Right ventricle myocardium inferior (tissue), 1 donor: ENCODE results near the gene CAMTA1. TPM values are rescaled to one million over a fixed set of nuclear protein-coding genes. Genes with fewer than 3 reads are reported as not detected.
"Not testable (repeated sequence)": the region's sequence is repeated elsewhere in the genome, so short reads cannot be mapped to it uniquely, and the experiment has no call there.

Experiments used
- ATAC-seq: fragments of 200-7000 bp; cut with Tn5 transposase; one replicate; pipeline ENCODE4 v1.9.1; 2020; ENCODE audit warnings: mild to moderate bottlenecking, moderate library complexity
- DNase-seq: peaks from one replicate; pipeline ENCODE4 v3.0.0; 2021; ENCODE audit errors: missing footprints
- intact Hi-C: fragments of 100-400 bp; cut with DNase I; formaldehyde crosslinking; loops from one replicate; pipeline ENCODE4 v1.11.0; 2022
- total RNA-seq: library from RNA; stranded (reverse); fragmentation: NEBNext Ultra II Directional; extraction: Animal tissue kit (Norgen Biotek cat#: 25700); gene quantifications from one replicate; pipeline ENCODE4 v1.2.1, GENCODE V29; 2021
- donor health status: DM: no; HTN: yes; CAD: no; lungs with severe emphysema.

Gene CAMTA1
- total RNA-seq, 1 donor from 2014 or later, result 159 TPM

DNA sequence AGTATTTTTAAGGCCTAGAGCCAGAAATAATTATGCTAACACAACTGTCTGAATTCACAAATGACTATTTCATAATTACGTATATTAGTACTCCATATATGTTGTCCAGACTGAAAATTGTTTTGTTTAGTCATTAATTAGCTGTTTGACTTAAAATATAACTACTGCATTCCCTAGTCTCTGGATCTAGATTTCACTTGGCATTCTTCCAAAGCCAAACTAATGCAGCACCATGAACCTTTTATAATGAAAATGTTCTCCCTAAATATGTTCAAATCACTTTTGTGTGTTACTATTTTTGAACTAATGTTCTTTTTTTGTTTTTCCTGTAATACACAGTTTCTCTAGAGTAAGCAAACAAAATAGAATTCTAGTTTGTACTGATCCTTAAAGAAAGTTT, 46.1 kb downstream of the CAMTA1 start:
- intact Hi-C loops, result loop anchor here (5.0 kb wide), 1 partner anchor 34 kb away; no protein-coding TSS in a partner anchor
- DNase-seq (no peak), ATAC-seq (no peak)

DNA sequence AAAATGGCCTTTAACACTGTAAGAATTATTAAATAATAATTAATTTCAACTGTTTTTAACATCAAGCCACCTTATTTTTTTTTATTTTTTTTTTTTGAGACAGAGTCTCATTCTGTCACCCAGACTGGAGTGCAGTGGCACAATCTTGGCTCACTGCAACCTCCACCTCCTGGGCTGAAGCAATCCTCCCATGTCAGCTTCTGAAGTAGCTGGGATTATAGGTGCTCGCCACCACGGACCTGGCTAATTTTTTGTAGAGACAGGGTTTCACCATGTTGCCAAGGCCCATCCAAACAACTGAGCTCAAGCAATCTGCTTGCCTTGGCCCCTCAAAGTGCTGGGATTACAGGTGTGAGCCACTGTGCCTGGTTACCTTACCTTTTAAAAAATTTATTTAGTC, 46.8 kb downstream of the CAMTA1 start:
- not testable (repeated sequence) for ATAC-seq

DNA sequence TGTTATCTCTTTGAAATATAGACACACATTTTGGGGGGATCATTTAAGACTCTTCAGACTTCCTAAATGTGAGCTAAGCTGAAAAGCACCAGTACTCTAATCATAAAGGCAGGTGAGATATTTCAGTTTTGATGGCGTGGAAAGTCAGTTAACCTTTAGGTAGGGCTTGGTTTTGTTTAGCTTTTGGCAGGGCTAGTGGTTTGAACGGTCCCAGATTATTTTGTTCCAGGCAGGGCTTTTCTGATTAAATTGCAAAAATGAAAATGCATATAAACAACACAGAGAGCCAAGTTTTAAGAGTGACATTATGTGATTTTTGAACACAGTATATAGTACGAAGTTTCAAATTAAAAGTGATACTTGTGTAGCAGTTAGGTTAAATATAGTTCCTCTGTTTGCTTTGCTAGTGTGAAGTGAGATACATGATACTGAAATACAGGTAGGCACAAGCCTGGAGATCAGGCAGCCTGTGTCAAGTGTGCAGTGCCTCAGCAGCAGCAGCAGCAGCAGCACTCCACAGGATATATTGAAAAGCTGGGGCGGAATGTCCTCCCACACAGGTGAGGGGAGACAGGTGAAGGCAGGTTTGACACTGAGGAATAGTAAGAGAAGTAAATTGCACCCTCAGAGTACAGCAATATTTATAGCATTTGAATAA, 47.4 kb downstream of the CAMTA1 start:
- ATAC-seq (no peak), DNase-seq (no peak)
- intact Hi-C loops, result loop anchor here (5.0 kb wide), 1 partner anchor 35 kb away; no protein-coding TSS in a partner anchor

More for the DNA sequence above, 46.8 kb downstream of the CAMTA1 start:
- intact Hi-C loops, result loop anchor here (5.0 kb wide), 1 partner anchor 35 kb away; no protein-coding TSS in a partner anchor
- not testable (repeated sequence) for DNase-seq

DNA sequence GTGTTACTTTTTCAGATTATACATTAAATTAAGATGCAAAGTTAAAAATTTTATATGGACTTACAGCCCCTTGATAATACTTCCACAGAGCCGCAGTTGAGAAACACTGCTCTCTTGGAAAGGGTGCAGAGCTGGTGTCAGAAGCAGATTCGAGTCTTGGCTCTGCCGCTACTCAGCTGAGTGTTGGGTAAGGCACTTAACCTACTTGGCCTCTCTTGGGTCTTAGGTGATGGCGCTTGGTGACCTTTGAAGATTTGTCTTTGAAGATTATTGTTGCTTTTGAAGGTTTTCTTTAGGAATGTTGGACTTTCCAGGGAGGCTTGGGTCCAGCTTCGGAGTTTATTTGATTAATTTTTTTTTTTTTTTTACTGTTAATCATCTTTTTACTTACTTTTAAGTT, 48.5 kb downstream of the CAMTA1 start:
- ATAC-seq (peak; percentile 48), DNase-seq (no peak)
- intact Hi-C loops, result loop anchor here (5.0 kb wide), 1 partner anchor 37 kb away; no protein-coding TSS in a partner anchor

DNA sequence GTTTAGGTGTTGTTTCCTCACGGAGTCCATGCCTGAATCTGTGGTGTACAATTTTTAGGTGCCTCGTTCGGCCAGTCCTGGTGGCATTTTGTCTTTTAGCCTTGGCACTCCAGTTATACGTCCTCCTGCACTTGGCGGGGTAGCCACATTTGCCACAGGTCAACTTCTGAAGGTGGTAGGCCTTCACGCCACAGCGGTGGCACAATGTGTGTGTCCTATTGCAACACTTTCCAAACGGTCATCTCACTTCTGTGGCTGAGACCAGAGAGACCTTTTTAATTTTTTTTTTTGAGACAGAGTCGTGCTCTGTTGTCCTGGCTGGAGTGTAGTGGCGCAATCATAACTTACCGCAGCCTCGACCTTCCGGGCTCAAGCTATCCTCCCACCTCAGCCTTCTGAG, 49.1 kb downstream of the CAMTA1 start:
- ATAC-seq (no peak), DNase-seq (no peak)
- intact Hi-C loops, result loop anchor here (5.0 kb wide), 1 partner anchor 37 kb away; no protein-coding TSS in a partner anchor

DNA sequence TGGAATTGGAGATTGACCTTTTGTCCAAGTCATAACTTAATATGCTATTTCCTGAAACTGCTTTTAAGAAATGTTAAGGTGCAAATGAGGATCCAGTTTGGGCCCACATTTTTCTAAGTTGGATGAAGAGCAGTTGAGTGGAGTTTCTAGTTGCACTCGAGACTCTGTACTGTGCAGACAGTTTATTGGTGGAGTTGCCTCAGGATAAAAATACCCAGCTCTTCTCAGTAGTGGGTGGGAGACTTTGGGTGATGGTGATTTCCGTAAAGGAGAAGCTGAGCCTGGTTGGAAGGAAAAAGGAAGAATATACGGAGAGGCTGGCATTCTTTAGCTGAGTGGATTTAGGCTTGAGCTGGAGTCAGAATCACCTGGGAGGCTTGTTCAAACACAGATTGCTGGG, 49.9 kb downstream of the CAMTA1 start:
- ATAC-seq, result no peak
- intact Hi-C loops, result no loop called here
- no peak for DNase-seq

DNA sequence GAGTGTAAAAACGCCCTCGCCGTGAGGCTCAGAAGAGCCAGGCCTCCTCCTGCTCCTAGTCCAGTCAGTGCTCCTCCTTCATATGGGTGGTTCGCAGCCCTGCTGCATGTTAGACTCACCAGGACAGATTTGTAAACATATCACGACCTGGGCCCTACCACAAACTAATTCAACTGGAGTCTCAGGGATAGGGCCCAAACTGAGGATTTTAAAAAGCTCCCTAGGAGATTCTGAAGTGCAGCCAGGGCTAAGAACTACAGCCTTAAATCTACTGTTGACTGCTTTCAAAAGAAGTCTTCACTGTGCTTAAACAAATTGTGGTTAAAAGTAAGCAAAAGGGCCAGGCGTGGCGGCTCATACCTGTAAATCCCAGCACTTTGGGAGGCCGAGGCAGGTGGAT, 57.0 kb downstream of the CAMTA1 start:
- ATAC-seq (no peak), DNase-seq (no peak)
- intact Hi-C loops, result no loop called here

DNA sequence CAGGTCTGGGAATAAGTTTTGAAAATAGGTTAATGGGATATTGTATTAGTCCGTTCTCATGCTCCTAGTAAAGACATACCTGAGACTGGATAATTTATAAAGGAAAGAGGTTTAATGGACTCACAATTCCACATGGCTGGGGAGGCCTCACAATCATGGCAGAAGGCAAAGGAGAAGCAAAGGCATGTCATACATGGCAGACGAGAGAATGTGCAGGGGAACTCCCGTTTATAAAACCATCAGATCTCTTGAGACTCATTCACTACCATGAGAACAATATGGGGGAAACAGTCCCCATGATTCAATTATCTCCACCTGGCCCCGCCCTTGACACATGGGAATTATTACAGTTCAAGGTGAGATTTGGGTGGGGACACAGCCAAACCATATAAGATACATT, 60.5 kb downstream of the CAMTA1 start:
- ATAC-seq, DNase-seq, intact Hi-C loops: not testable (repeated sequence)

DNA sequence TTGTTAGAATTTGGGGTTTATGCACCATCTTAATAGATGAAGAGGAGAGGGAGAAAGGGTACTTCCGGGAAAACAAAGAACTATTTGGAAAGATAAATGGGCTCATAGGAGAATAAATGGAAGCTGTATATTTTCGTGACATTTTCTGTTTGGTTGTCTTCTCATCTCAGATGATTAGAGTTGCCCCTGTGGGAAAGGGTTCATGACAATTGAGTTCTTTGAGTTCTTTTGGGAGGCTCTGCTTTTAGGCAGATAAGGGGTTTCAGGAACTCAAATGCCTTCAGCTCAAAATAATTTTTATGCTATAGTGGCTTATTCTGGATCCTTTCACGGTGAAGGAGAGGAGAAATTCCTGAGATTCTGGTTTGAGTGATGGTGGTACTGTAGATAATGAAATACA, 63.6 kb downstream of the CAMTA1 start:
- intact Hi-C loops, result no loop called here
- DNase-seq, result no peak
- no peak for ATAC-seq

DNA sequence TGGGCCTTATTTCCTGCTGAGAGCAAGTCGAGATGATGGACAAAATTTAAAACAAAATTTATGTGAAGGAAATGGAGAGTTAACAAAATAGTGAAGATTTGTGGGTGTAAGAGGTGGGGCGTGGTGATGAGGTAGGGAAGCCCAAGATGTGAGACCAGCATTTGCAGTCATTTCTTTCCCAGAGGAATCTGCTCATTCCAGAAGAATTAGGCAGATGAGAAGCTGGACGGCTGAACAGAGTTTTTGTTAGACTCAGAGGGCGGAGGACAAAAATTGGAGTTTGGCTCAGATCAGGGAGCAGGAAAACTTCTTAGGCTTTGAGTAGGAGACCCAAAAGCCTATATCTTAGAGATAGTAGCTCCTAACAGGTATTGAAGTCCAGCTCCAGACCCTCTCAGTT, 65.3 kb downstream of the CAMTA1 start:
- no peak for ATAC-seq
- intact Hi-C loops, result no loop called here

DNA sequence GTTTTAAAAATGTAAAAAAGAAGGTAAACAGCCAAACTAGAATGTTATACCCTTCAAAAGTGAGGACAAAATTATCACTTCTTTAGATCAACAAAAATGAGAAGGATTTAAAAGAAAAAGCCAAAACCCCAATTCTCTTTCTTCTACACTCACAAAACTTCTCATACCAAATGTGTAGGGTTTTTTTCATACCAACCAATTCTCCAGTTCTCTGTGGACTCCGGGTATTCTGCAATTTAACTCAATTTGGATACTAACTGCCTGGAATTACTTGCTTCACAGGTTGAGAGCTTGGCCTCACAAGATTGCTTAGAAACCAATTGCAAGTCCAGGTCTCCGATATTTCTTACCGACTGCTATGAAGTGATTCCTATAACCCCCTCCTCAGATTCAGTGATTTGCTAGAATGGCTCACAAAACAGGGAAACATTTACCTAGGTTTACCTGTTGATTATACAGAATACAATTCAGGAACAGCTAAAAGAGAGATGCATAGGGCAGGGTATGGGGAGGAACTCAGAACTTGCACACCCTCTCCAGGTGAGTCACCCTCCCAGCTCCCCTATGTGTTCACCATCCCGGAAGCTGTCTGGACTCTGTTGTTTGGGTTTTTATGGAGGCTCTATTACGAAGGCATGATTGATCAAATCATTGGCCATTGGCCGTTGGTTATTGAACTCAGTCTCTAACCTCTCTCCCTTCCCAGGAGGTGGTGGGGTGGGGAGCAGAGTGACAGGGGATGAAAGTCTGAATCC, 67.1 kb downstream of the CAMTA1 start:
- intact Hi-C loops, result no loop called here
- ATAC-seq, result no peak
- DNase-seq, result no peak

More for the DNA sequence above, 65.3 kb downstream of the CAMTA1 start:
- DNase-seq, result no peak

DNA sequence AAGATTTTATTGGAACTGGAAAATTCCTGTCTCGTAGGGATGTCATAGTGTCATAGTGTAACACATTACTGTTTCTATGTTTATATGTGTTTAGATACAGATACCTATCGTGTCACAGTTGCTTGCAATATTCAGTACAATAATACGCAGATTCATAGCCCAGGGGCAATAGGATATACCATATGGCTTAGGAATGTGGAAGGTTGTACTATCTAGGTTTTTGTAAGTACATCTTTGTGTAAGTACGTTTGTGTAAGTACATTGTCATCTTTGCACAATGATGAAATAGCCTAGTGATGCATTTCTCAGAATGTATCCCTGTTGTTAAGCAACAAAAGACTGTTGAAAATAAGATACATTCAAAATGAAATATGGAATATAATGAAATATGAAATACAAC, 68.9 kb downstream of the CAMTA1 start:
- DNase-seq (no peak), ATAC-seq (no peak)
- intact Hi-C loops, result no loop called here

DNA sequence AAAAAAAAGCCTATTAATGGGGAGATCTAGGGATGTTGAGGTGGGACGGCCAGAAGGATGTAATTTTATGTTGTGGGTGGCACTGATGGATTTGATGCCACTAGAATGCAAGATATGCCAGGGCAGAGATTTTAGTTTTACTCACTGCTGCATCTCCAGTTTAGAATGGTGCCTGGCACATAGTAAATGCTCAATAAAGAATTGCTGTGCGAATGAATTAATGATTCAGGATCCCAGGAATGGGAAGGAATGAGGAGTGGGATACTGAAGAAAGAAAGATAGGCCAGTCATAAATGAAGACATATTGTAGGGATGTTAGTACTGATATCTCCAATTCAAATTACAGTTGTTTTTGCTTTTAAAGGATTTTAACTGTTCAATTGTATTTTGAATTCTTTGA, 72.6 kb downstream of the CAMTA1 start:
- ATAC-seq (no peak), DNase-seq (no peak)
- intact Hi-C loops, result no loop called here

DNA sequence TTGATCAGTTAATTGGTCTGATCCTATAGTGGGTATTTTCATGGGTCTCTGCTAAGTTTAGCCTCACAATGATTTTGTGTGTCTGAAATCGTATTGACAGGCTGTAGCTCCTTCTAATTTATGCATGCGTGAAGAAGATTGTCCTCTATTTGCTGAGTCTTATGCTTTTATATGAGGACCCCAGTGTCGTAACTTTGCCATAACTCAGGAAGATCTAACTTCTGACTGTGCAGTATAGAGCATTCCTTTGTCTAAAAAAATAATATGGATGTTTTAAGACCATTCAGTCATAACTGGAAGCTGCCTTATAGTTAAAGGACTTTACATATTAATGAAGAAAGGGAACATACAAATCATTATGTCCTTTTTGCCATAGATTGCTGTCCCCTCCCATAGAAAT, 73.3 kb downstream of the CAMTA1 start:
- DNase-seq (no peak), ATAC-seq (no peak)
- intact Hi-C loops, result no loop called here

DNA sequence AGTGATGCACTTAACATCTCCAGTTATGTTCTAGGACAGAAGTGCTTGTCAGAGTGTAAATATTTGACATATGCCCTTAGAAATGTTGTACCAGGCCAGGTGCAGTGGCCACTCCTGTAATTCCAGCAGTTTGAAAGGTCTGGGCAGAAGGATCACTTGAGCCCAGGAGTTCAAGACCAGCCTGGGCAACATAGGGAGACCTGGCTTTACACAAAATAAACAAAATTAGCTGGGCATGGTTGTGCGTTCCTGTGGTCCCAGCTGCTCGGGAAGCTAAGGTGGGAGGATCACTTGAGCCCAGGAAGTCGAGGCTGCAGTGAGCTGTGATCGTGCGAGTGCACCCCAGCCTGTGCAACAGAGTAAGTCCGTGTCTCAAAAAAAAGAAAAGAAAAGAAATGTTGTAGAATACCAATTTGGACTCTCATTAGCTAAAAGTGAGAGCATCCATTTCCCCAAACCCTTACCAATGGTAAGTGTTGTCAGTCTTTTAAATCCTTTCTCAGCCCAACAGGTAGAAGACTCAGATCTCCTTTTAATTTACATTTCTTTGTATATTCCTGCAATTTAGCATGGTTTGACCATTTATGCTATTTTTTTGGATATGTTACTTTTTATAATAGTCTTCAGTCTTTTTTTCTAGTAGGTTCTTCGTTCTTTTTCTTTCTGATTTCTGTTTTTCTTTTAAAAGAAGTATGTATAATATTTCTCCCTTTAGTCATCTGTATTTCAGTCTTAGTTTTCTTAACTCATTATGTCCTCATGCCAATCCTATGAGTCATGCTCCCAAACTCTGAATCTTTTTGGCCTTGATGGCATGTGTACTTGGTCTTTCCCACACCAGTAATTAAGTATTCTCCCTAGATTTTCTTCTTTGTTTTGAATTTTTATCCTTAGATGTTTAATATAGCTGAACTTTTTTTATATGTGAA, 74.4 kb downstream of the CAMTA1 start:
- intact Hi-C loops, result no loop called here
- ATAC-seq, result no peak
- DNase-seq, result no peak

DNA sequence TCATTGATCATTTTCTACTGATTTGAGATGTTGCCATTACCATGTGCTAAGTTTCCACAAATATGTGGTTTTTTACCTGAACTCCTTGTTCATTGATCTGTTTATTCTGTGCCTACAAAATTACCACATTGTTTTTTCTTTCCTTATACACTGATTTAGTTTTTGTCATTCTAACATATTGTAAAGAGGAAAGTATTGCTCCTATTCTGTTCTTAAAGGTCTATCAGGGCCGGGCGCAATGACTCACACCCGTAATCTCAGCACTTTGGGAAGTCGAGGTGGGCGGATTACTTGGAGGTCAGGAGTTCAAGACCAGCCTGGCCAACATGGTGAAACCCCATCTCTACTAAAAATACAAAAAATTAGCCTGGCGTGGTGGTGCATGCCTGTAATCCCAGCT, 75.1 kb downstream of the CAMTA1 start:
- intact Hi-C loops, result no loop called here
- no peak for DNase-seq
- no peak for ATAC-seq

DNA sequence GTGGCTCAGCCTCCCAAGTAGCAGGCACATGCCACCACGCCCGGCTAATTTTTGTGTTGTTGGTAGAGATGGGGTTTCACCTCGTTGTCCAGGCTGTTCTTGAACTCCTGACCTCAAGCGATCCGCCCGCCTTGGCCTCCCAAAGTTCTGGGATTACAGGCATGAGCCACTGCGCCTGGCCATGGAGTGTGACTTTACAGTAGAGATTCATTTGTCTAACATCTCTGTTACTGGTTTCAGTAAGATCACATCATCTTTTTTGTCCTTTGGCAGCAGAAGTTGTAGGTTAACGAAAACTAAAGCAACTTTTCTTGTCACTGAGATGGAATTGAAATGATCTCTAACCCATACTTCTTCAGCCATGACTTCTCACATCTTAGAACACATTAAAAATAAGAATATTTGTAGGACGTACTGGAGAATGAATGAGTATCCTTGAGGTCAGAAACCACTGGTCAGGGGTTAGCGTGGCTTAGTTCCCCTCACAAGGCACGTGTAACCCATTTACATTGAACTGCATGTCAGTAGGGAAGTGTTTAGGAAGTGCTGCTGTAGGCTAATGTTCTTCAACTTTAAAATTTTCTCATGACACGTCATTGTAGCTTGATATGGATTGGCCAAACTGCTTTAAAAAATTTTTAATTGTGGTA, 75.9 kb downstream of the CAMTA1 start:
- intact Hi-C loops, result no loop called here
- ATAC-seq (no peak), DNase-seq (no peak)

DNA sequence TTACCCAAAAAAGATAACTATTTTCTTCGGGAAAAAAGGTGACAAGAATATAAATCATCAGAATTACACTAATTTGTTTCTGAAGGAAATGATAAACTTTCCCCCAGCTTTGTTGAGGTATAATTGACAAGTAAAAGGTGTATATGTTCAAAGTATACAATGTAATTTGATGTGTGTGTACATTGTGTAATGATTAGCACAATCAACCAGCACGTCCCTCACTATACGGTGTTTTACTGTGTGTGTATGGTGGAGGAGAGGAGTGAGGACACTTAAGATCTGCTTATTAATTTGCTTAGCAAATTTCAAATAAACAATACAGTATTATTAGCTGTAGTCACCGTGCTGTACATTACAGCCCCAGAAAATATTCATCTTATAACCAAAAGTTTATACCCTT, 77.7 kb downstream of the CAMTA1 start:
- DNase-seq, result no peak
- intact Hi-C loops, result no loop called here

DNA sequence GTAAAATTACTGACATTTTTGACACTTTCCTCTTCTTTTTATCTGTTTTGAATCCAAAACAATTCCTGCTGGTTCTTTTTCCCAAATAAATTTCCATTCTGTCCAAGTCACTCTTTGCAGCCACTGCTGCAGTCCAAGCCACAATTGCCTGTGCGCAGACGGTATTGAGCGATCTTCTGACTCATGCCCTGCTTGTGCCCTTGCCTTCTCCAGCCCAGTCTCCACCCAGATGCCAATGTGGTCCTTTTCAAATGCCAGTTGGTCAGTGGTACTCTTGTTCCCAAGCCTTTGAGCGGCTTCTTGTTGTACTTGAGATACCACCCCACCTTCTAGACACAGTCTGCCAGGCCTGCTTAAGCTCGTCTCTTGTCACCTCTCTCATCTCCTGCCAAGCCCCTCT, 78.9 kb downstream of the CAMTA1 start:
- ATAC-seq, result no peak
- intact Hi-C loops, result no loop called here

More for the DNA sequence above, 77.7 kb downstream of the CAMTA1 start:
- ATAC-seq, result no peak

More for the DNA sequence above, 78.9 kb downstream of the CAMTA1 start:
- DNase-seq, result no peak
